ENCODE measurements around the gene NBPF20.
"Not testable (repeated sequence)": the region's sequence is repeated elsewhere in the genome, so short reads cannot be mapped to it uniquely, and the experiment has no call there.

The NBPF20 gene, protein sequence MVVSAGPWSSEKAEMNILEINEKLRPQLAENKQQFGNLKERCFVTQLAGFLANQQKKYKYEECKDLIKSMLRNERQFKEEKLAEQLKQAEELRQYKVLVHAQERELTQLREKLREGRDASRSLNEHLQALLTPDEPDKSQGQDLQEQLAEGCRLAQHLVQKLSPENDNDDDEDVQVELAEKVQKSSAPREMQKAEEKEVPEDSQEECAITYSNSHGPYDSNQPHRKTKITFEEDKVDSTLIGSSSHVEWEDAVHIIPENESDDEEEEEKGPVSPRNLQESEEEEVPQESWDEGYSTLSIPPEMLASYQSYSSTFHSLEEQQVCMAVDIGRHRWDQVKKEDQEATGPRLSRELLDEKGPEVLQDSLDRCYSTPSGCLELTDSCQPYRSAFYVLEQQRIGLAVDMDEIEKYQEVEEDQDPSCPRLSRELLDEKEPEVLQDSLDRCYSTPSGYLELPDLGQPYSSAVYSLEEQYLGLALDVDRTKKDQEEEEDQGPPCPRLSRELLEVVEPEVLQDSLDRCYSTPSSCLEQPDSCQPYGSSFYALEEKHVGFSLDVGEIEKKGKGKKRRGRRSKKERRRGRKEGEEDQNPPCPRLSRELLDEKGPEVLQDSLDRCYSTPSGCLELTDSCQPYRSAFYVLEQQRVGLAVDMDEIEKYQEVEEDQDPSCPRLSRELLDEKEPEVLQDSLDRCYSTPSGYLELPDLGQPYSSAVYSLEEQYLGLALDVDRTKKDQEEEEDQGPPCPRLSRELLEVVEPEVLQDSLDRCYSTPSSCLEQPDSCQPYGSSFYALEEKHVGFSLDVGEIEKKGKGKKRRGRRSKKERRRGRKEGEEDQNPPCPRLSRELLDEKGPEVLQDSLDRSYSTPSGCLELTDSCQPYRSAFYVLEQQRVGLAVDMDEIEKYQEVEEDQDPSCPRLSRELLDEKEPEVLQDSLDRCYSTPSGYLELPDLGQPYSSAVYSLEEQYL (N-terminal part only)

DNA sequence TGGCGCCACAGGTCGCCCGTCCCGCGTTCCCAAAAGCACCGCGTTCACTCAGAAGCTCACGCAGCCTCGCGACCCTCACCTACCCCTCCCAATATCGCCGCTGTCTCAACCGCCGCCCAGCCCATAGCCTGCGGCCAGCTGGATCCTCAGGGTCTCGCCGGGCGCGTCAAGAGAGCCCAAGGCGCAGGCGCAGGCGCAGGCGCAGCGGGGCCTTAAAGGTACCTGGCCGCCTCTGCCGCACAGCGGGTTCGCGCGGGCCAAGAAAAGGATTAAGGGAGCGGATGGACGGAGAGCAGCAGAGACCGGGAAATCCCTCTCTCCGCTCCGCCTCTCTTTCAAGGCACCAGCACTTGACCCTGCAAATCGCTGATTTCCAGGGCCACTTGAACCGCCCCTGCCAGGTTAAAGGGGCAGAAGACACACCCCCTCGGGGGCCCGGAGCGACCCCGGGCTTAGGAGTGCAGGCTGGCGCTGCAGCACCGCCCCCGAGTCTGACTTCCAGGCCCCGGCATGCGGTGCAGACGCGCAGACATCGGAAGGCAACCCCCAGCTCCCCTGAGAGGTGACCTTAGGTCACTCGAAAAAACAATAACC lies at the start of gene NBPF20:
TSS of gene NBPF20 (minus strand) at position 168 of the 594 bp plus-strand sequence. CDS start 20,331 bp downstream, outside the sequence.
- peak; percentile 86 for DNase-seq

DNA sequence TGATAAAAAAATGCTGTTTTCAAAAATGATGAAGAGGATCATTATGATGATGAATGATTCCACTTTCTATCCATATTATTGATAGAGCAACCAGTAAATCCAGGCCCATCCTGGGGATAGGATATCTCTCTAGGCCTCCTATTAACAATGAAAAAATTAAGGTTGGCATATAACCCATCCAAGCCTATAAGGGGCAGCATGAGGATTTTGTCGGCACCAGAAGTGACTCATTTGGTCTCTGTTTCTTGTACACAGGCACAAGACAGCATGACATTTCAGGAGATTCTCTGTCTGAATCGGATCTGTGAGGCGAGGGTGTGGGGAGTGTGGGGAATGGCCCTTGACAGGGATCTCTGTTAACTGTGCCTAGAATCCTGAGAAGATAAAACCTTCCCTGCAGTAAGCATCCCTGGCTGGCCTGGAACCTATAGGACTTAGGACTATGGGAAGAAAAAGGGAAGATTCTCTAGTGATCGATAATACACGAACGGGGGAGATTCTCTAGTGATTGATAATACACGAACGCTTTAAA lies 49.5 kb upstream of the NBPF20 start:
- not testable (repeated sequence) for DNase-seq

DNA sequence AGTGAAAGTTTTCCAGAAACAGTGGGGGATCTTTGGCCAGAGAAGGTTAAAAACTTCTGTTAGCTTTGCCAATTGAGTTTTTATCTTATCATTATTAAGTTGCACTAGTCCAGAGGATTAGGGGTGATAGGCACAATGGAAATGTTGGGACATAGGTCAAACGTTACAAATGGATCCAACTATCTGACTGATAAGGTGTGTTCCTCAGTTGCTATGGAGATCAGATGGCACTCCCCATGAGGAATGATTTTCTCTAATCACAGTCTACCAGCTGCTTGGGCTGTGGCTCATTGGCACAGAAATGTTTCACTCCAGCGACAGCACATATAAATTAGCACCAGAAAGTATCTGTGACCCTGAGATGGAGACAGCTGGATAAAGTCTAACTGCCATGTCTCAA lies 47.3 kb upstream of the NBPF20 start:
- not testable (repeated sequence) for DNase-seq

DNA sequence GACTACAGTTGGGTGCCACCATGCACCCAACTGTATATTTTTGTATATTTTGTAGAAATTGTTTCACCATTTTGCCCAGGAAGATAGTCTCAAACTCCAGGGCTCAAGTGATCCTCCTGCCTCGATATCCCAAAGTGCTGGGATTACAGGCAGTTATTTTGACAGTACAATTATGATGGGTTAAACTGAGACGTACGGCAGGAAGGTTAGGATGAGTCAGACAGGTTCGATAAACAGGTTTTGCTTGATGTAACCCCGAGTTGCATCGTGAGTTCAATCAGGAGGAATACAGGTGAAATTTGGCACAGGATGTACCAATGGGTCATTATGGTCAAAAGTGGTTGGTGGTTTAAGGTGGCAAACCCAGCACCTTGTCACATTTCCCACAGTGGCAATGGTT lies 46.0 kb upstream of the NBPF20 start:
- not testable (repeated sequence) for DNase-seq

DNA sequence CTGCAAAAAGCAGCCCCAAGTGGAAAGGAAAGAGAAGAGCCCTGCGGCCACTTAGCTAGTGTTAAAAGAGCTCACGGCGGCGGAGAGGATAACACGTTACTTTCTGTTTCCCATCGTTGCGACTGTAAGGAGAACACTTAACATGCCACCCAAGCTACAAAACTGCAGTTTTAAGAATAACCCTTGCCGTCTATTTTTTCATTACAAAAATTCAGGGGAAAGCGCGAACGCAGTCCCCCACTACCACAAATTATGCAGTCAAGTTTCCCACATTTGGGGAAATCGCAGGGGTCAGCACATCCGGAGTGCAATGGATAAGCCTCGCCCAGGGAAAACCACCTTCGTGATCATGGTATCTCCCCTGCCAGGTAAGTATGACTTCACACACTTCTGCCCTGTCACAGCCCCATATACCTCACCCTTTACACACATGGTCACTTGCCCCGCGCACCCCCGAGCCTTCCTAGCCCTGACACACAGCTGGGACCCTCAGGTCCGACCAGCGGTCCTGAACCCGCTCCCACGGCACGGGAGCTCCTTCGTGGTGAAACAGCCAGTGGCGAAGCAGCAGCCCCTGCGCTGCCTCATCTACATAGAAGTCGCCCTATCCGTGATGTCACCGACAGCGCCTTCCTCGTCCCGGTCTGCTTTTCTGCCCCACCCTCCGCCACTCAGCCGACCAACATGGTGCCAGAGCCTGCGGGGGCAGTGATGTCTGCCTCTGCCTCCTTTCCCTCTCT lies 40.2 kb upstream of the NBPF20 start:
- peak; percentile 79 for DNase-seq

DNA sequence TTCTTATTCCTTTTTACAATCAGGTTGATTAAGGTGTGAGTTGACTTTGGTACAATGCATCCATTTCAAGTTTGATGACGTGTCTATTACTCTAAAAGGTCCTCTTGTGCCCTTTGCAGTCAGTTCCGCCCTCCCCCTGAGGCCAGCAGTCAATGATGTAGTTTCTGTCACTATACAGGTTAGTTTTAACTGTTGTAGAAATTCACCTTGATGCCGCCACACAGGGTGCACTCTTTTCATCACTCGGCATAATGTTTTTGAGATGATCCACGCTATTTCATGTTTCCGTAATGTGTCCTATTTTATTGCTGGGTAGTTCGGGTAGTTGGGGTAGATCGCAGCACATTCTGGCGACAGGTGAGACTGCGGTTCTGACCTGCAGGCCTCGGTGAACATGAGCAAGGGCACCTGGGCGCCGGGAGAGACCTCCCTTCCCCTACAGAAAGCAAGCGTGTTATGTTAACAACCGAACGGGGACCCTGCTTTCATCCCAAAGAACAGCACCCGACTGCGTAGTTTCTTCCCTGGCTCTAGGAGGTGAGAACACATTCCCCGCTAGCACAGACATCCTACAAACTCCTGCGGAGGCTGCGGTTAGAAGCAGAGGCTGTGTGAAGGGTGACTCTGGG lies 39.4 kb upstream of the NBPF20 start:
- DNase-seq = not testable (repeated sequence)

DNA sequence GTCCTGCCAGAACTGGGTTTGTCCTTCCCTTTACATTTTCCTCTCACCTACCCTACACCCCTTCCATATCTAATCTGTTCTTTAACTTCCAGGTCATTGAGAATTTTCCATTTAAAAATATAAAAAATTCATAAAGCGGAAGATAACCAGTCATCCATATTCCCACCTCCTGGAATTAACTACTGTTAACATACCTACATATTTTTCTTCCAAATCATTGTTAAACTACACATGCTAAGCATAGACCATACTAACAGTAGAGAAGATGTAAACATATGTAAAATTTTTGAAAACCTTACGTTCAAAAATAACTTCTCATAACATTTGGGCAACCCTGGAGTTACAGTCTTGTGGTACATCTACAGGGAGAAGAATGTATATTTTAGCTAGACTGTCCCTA lies 38.6 kb upstream of the NBPF20 start:
- DNase-seq = not testable (repeated sequence)

DNA sequence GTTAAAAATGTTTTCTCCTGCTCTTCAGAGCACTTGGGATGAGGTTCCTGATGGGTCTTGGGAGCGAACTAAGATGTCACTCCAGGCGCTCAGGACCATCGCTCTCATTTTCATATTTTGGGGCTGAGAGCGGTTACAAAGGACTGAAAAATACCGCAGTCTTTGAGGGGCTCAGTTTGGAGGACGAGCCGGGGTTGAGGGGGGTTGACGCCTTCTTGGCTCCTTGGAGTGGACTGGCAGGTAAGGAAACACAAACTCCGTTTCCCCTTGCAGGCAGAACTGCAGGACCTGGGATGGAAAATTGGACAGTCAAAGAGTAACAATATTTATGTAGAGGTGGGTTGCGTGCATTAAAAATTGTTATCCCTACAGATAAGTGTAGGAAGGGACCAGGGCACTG lies 35.3 kb upstream of the NBPF20 start:
- DNase-seq = not testable (repeated sequence)

DNA sequence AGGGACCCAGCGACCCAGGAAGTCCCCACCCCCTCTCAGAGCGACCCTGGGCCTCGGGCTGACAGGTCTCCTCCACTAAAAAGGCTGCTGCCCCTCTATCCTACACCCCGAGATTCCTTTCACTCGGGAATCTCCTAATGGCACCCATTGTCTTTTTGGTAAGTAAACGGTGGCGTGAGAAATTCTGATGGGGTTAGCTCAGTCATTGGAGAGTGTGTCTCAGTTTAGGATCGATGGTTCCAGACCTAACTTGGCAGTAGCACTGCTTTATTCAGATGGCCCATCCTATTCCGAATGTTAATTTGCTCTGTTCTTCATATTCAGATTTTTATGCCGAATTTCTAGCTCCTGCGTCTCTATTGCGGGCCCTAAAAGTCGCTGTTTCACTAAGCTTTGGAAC lies 34.6 kb upstream of the NBPF20 start:
- DNase-seq = not testable (repeated sequence)

DNA sequence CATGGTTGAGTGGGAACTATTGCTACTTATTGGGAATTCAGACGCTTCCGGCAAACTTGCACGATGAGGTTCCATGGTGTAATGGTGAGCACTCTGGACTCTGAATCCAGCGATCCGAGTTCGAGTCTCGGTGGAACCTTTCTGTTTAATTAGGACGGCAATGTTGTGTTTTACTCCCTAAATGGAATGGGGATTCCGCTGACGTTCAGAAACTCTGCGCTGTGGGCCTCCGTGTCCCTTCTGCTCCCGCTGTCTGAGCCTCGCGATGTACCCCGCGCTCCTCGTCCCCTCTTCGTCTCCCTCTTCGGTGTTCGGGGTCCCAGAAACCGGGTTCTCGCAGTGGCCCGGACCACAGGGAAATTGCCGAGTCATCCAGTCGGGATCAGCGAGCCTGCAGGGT lies 34.2 kb upstream of the NBPF20 start:
- DNase-seq = not testable (repeated sequence)

DNA sequence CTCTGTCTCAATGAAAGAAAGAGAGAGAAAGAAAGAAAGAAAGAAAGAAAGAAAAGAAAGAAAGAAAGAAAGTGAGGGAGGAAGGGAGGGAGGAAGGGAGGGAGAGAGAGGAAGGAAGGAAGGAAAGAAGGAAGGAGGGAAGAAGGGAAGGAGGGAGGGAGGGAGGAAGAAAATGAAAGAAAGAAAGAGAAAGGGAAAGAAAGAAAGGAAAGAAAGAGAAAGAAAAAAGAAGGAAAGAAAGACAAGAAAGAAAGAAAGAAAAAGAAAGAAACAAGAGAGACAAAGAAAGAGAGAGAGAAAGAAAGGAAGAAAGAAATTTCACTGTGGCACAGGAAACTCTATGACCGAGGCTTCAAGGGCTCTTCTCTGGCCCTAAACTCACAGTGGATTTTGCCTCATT lies 33.7 kb upstream of the NBPF20 start:
- DNase-seq = not testable (repeated sequence)

DNA sequence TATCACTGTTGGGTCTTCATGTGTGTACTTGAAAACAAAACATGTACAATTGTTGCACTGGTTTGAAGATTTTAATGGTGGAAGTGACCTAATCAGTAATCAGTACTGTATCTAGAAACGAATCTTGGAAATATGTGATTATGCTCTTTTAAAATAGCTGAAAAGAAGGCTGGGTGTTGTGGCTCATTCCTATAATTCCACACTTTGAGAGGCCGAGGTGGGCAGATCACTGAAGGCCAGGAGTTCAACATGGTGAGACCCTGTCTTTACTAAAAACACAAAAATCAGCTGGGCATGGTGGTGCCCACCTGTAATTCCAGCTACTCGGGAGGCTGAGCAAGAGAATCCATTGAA lies 29.4 kb upstream of the NBPF20 start:
- not testable (repeated sequence) for DNase-seq

DNA sequence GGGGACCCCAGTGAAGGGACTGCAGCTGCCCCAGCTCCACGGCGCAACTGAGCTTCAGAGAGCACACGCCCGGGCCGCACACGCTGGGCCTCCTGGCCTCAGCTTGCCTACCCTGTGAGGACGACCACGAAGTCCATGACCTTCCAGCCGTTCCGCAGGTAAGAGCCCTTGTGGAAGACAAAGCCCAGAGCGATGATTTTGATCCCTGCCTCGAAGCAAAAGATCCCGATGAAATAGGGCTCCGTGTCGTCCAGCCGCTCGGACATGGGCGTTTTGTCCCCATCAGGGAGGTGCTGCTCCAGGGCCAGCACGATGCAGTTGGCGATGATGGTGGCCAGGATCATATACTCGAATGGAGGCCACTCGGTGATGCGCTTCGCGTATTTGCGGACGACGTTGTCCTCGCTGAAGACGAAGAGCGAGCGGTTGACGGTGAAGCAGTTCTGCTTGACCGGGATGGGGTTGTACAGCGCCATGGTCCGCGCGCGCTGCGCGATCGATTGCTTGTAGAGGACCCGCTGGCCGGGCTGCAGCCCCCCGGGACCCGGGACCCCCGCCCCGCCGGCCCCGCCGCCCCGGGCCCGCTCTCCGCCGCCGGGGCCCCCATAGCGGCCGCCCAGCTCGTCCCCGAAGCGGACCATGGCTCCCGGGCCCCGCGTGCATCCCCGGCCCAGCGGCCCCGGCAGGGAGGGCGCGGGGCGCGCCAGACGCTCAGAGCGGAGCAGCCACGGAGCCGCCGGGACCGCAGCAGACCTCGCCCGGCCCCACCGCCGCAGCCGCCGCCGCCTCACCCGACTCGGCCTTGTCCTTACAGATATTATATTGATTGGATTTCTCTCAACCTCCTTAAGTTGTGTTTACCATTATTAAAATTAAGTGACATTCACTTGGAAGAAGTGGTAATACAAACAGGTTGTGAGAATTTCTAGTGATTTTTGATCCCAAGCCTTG lies 28.7 kb upstream of the NBPF20 start:
- not testable (repeated sequence) for DNase-seq

DNA sequence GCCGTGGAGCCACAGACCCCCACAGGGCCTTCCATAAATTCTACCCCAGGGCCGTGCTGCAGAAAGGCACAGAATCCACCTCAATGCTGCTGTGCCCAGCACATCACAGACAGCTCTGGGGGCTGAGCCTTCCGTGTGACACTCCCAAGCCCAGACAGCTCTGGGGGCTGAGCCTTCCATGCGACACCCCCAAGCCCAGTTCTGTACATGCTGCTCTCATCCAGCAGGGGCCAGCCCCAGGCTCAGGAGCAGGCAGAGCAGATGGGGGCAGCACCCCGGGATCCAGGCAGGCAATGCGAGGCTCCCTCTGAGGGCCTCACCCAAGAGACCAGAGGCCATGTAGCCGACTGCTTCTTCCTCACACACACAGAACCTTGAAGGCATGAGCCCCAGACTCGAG lies 27.1 kb upstream of the NBPF20 start:
- DNase-seq = not testable (repeated sequence)

DNA sequence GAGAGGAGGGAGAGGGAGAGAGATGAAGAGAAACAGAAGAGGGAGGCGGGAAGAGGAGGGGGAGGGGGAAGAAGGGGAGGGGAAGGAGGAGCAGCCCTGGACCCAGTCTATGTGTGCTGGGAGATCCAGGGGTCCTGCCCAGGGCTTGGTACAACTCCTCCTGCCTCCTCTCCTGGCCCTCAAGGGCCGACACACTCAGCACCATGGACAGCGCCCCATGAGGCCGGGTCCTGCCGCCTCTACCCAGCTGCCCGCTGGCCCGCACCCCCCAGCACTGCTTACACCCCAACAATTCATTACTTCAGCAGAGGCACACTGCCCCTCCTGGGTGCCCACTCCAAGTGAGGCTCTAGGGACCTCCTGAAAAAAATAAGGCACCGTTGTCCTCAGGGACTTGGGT lies 26.5 kb upstream of the NBPF20 start:
- not testable (repeated sequence) for DNase-seq

DNA sequence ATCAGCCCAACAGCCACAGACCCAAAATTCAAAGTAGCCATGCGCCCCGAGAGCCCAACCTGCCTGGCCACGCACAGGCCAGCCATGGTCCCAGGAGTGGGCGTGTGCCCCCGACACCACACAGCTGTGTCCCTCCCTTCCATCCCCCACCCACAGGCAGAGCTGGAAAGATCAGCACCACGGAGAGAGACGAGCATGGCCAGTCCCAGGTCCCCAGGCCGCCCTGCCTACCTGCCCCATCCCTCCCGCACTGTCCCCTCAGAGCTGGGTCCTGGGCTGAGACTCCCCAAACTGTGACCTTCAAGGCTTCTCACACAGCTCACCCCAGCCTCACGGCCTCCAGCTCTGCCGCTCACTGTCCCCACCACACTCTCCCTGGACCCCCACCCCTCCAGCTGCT lies 19.8 kb upstream of the NBPF20 start:
- DNase-seq = not testable (repeated sequence)

DNA sequence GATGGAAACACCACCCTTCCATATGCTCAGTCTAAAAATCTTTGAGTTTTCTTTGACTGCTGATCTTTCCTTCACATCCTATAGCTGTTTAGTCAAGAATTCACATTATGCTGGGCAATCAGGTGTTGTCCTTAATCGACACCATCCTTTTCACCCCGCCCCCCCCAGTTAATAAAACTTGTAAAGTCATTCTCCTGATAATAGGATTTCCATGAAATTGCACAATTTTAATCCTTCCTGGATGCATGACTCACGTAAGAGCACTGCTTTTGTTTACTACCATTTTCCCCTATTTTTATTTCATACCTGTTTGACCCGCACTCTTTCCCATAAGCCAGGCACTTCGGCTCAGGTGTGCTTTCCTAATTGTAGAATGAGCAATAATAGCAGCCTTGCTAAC lies 16.9 kb upstream of the NBPF20 start:
- not testable (repeated sequence) for DNase-seq

DNA sequence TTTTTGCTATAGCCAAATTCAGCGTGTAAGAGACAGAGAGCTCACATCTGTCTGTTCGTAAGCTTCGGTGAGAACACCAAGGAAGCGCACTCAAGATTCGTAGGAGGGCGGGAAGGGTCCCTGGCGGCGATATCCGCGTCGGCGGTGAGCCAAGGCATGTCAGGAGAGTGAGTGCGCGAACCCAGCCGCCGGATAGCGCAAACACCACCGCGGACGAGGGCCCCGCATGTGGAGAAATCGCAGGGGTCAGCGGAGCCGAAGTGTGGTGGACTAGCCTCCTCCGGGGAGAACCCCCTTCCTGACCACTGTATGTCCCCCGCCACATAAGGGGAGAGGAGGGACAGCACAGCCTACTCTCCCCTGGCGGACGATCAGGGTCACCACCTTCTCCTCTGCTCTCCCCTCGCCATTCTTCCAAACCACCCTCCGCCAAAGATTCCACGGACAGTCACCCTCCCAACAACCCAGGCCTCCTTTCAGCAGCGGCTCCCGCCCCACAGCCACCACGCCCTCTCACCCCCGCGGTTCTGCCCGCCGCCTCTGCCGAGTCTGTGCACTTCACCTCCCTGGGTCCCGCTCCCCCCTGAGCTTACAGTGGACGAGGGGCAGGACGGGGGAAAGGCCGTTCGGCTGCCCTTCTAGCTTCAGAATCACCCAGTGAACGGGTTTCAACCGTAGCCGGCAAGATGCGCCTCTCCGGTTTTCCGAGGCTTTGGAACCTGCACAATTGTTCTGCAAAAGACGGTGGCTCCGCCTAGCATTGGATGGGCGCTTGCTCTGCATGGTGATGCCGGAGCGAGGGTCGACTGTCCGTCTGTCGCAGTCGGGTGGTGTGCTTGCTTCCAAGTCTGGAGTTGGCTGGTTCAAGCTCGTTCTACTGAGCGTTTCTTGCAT lies 6.2 kb upstream of the NBPF20 start:
- DNase-seq = not testable (repeated sequence)

DNA sequence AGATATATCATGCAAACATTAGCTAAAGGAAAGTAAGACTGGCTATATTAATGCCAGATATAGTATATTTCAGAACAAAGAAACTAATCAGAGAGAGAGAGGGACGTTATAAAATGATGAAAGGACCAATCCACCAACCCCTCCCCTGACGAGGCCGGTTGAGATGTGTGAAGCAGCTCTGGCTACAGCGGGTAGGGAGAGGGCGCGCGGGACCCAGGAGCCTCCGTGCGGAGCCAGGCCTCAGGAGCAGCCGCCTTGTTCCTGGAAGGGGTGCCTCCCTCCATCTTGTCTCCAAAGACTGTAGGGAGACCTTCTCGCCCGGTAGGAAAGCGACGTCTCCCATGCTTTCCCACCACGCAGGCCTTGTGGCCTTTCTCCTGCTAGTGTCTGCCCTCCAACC lies 5.4 kb upstream of the NBPF20 start:
- DNase-seq = not testable (repeated sequence)

Data from NCI-H1105 (cell line).